HepG2 (cell line): ENCODE data around the gene PPIP5K1. TPM values are rescaled to one million over a fixed set of nuclear protein-coding genes. Genes with fewer than 3 reads are reported as not detected.

Experiments used
- THAP11 ChIP-seq: IDR thresholded peaks from 2 replicates; pipeline ENCODE4 v1.6.1; 2016; ENCODE audit warnings: missing biosample characterization, missing genetic modification reagents
- polyA plus RNA-seq, 8 experiments: library from polyadenylated mRNA; depleted of rRNA in 3 of 8; stranded (reverse) in 7 of 8; unstranded in 1 of 8; fragments of >200 nt; fragmentation: Illumina TruSeq in 4 of 8; extraction: Trizol in 4 of 8; gene quantifications; 2 replicates each; pipeline versions ENCODE4 v1.2.1 to v1.2.3, GENCODE V29; 2011 to 2016; ENCODE audit warnings: low read depth in 4 of 8, missing spikeins in 1 of 8, mixed read lengths in 1 of 8; ENCODE audit not compliant: insufficient read depth in 1 of 8
- small RNA-seq, 3 experiments: library from RNA; depleted of rRNA; stranded (forward); fragments of <200 nt; gene quantifications; one replicate each; pipeline ENCODE3, GENCODE V24; 2012; ENCODE audit warnings: low read depth in 2 of 3, low replicate concordance in 1 of 3; ENCODE audit not compliant: insufficient read length in 3 of 3, insufficient read depth in 2 of 3
- total RNA-seq, 5 experiments: library from RNA; depleted of rRNA; stranded (reverse); fragments of >200 nt; fragmentation: Illumina TruSeq; extraction: Trizol; gene quantifications; 2 replicates each; pipeline ENCODE4 v1.2.3, GENCODE V29; 2016; ENCODE audit warnings: low read depth in 1 of 5

The PPIP5K1 gene
- total and polyA plus RNA-seq, 2 of the 13 experiments (the other 11 are each of a cell fraction or from before 2014, with no cell fraction given): 9.9 to 10.9 TPM

- no peak for TF ChIP-seq THAP11
- TF ChIP-seq, all 625 proteins: peak for 0
These were observed 105.6 kb downstream of the PPIP5K1 start (continued) for GRCh38 chr15:43484455-43484854.

Small RNAs within 50 kb of the gene (small RNA-seq; reads per million reads assigned to genes)
- gene RNU6-554P (0 reads per million in 3 experiments), gene RNU6-610P (0 reads per million in 3 experiments)

Other genes with a start within 250 kb of the PPIP5K1 start
- 25.1 and 27.4 TPM in 2 replicates for gene ZSCAN29, start 219.2 kb downstream of the PPIP5K1 start, total RNA-seq (2016; rRNA removed; fragmentation: Illumina TruSeq; extraction: Trizol)
- 8.3 and 10.6 TPM in 2 replicates for gene ZSCAN29, start 219.2 kb downstream of the PPIP5K1 start, polyA plus RNA-seq (2011; rRNA removed)
- gene TUBGCP4, start 219.1 kb downstream of the PPIP5K1 start, total RNA-seq (2016; rRNA removed; fragmentation: Illumina TruSeq; extraction: Trizol): 20.5 and 23.7 TPM in 2 replicates
- gene TUBGCP4, start 219.1 kb downstream of the PPIP5K1 start, polyA plus RNA-seq (2011; rRNA removed): 15.0 and 15.1 TPM in 2 replicates
- gene TP53BP1, start 97.1 kb downstream of the PPIP5K1 start, total RNA-seq (2016; rRNA removed; fragmentation: Illumina TruSeq; extraction: Trizol): 17.4 and 26.3 TPM in 2 replicates
- 15.9 and 17.1 TPM in 2 replicates for gene TP53BP1, start 97.1 kb downstream of the PPIP5K1 start, polyA plus RNA-seq (2011; rRNA removed)
- gene MAP1A, start 72.6 kb downstream of the PPIP5K1 start, total RNA-seq (2016; rRNA removed; fragmentation: Illumina TruSeq; extraction: Trizol): 0.06 and 0.07 TPM in 2 replicates
- gene MAP1A, start 72.6 kb downstream of the PPIP5K1 start, polyA plus RNA-seq (2011; rRNA removed): under 0.01 and 0.01 TPM in 2 replicates
- gene CKMT1B, start 3.8 kb upstream of the PPIP5K1 start, total RNA-seq (2016; rRNA removed; fragmentation: Illumina TruSeq; extraction: Trizol): 0.58 and 0.73 TPM in 2 replicates
- gene CKMT1B, start 3.8 kb upstream of the PPIP5K1 start, polyA plus RNA-seq (2011; rRNA removed): 0.17 and 0.34 TPM in 2 replicates
- gene STRC, start 28.6 kb upstream of the PPIP5K1 start, total RNA-seq (2016; rRNA removed; fragmentation: Illumina TruSeq; extraction: Trizol): 0.07 TPM in 1 of 2 replicates, not detected in the other
- 0.21 and 0.29 TPM in 2 replicates for gene STRC, start 28.6 kb upstream of the PPIP5K1 start, polyA plus RNA-seq (2011; rRNA removed)
- gene CATSPER2, start 58.6 kb upstream of the PPIP5K1 start, total RNA-seq (2016; rRNA removed; fragmentation: Illumina TruSeq; extraction: Trizol): 0.53 and 0.66 TPM in 2 replicates
- 0.28 and 0.78 TPM in 2 replicates for gene CATSPER2, start 58.6 kb upstream of the PPIP5K1 start, polyA plus RNA-seq (2011; rRNA removed)
- gene CKMT1A, start 103.7 kb upstream of the PPIP5K1 start, total RNA-seq (2016; rRNA removed; fragmentation: Illumina TruSeq; extraction: Trizol): 0.13 TPM in 1 of 2 replicates, not detected in the other
- 0.46 TPM in 1 of 2 replicates, not detected in the other for gene CKMT1A, start 103.7 kb upstream of the PPIP5K1 start, polyA plus RNA-seq (2011; rRNA removed)
- 210 and 433 TPM in 2 replicates for gene PDIA3, start 156.2 kb upstream of the PPIP5K1 start, total RNA-seq (2016; rRNA removed; fragmentation: Illumina TruSeq; extraction: Trizol)
- 198 and 238 TPM in 2 replicates for gene PDIA3, start 156.2 kb upstream of the PPIP5K1 start, polyA plus RNA-seq (2011; rRNA removed)
- gene ELL3, start 186.8 kb upstream of the PPIP5K1 start, total RNA-seq (2016; rRNA removed; fragmentation: Illumina TruSeq; extraction: Trizol): 5.8 and 6.1 TPM in 2 replicates
- 8.8 and 9.1 TPM in 2 replicates for gene ELL3, start 186.8 kb upstream of the PPIP5K1 start, polyA plus RNA-seq (2011; rRNA removed)
- 1,257 and 1,308 TPM in 2 replicates for gene SERF2, start 202.1 kb upstream of the PPIP5K1 start, total RNA-seq (2016; rRNA removed; fragmentation: Illumina TruSeq; extraction: Trizol)
- 707 and 811 TPM in 2 replicates for gene SERF2, start 202.1 kb upstream of the PPIP5K1 start, polyA plus RNA-seq (2011; rRNA removed)
- not detected in 2 replicates for gene SERINC4, start 210.0 kb upstream of the PPIP5K1 start, total RNA-seq (2016; rRNA removed; fragmentation: Illumina TruSeq; extraction: Trizol)
- 0.04 TPM in 1 of 2 replicates, not detected in the other for gene SERINC4, start 210.0 kb upstream of the PPIP5K1 start, polyA plus RNA-seq (2011; rRNA removed)
- gene HYPK, start 210.4 kb upstream of the PPIP5K1 start, total RNA-seq (2016; rRNA removed; fragmentation: Illumina TruSeq; extraction: Trizol): 9.4 and 13.5 TPM in 2 replicates
- gene HYPK, start 210.4 kb upstream of the PPIP5K1 start, polyA plus RNA-seq (2011; rRNA removed): 12.7 and 16.5 TPM in 2 replicates
- 39.5 and 56.9 TPM in 2 replicates for gene MFAP1, start 234.5 kb upstream of the PPIP5K1 start, total RNA-seq (2016; rRNA removed; fragmentation: Illumina TruSeq; extraction: Trizol)
- gene MFAP1, start 234.5 kb upstream of the PPIP5K1 start, polyA plus RNA-seq (2011; rRNA removed): 10.8 and 11.8 TPM in 2 replicates
- gene WDR76, start 236.8 kb upstream of the PPIP5K1 start, total RNA-seq (2016; rRNA removed; fragmentation: Illumina TruSeq; extraction: Trizol): 9.7 and 11.1 TPM in 2 replicates
- gene WDR76, start 236.8 kb upstream of the PPIP5K1 start, polyA plus RNA-seq (2011; rRNA removed): 1.1 and 1.3 TPM in 2 replicates